Caco-2 (cell line): Measurements from ENCODE around the gene TSPAN32. TPM values are rescaled to one million over a fixed set of nuclear protein-coding genes. Genes with fewer than 3 reads are reported as not detected.

Experiments used
- BruUV-seq: library from RNA; stranded (reverse); fragments of 400-500 nt; replicated peaks from 2 replicates; lab custom pipeline; 2021; lab: Mats Ljungman, UMichigan
- CTCF ChIA-PET: fragments of 300-600 bp; sonication (Branson Sonifier 250); formaldehyde crosslinking; loops from one replicate; lab custom pipeline; 2022; ENCODE audit warnings: antibody characterized with exemption; lab: Charles Lee
- POLR2A ChIA-PET: fragments of 300-600 bp; sonication (Branson Sonifier 250); formaldehyde crosslinking; loops from one replicate; lab custom pipeline; 2022; ENCODE audit warnings: antibody characterized with exemption; lab: Charles Lee
- DNase-seq, 2 experiments: peaks; one replicate each; pipeline versions ENCODE4 v3.0.0 to v3.0.0-alpha.2; 2020 to 2022
- H3K27me3 ChIP-seq: replicated peaks from 2 replicates; pipeline ENCODE4 v1.6.0; 2011; ENCODE audit warnings: low read length; ENCODE audit not compliant: control insufficient read depth, insufficient read depth
- H3K36me3 ChIP-seq: 2 replicates; pipeline ENCODE4 v1.5.1; 2011; ENCODE audit warnings: low read length; ENCODE audit not compliant: control insufficient read depth, insufficient read depth
- H3K4me1 ChIP-seq: fragments of 250-450 bp; sonication (Bioruptor Pico); 2 replicates; pipeline ENCODE4 v1.5.1; 2020; ENCODE audit warnings: mild to moderate bottlenecking
- H3K4me3 ChIP-seq: 2 replicates; pipeline ENCODE4 v1.5.1; 2011; ENCODE audit warnings: low read depth, mild to moderate bottlenecking, control low read depth, low read length
- H3K9me3 ChIP-seq: fragments of 250-450 bp; sonication (Bioruptor Pico); 2 replicates; pipeline ENCODE4 v1.5.1; 2020; ENCODE audit warnings: mild to moderate bottlenecking, moderate library complexity
- H3K27ac Mint-ChIP-seq: one replicate; pipeline ENCODE4 v1.8.0; 2022; ENCODE audit warnings: mixed read lengths; ENCODE audit not compliant: unreplicated experiment
- H3K27me3 Mint-ChIP-seq: one replicate; pipeline ENCODE4 v1.8.0; 2022; ENCODE audit warnings: mixed read lengths; ENCODE audit not compliant: insufficient read depth, unreplicated experiment
- H3K36me3 Mint-ChIP-seq: one replicate; pipeline ENCODE4 v1.8.0; 2022; ENCODE audit warnings: mild to moderate bottlenecking, mixed read lengths; ENCODE audit not compliant: insufficient read depth, unreplicated experiment
- H3K4me1 Mint-ChIP-seq: one replicate; pipeline ENCODE4 v1.8.0; 2022; ENCODE audit warnings: low read depth, mixed read lengths; ENCODE audit not compliant: unreplicated experiment
- H3K4me3 Mint-ChIP-seq: one replicate; pipeline ENCODE4 v1.8.0; 2022; ENCODE audit warnings: mild to moderate bottlenecking, moderate library complexity, mixed read lengths; ENCODE audit not compliant: unreplicated experiment
- H3K9me3 Mint-ChIP-seq: one replicate; pipeline ENCODE4 v1.8.0; 2022; ENCODE audit warnings: mixed read lengths; ENCODE audit not compliant: unreplicated experiment
- CTCF ChIP-seq, 2 experiments: fragments of 200-600 bp in 1 of 2; IDR thresholded peaks; 1 replicate in 1 of 2; 2 replicates in 1 of 2; pipeline versions ENCODE4 v1.5.1 to v1.8.0; 2011 to 2022; ENCODE audit warnings: antibody characterized with exemption in 1 of 2, control low read depth in 1 of 2, inconsistent platforms in 1 of 2, low read depth in 1 of 2, low read length in 1 of 2, mild to moderate bottlenecking in 1 of 2, moderate library complexity in 1 of 2; ENCODE audit not compliant: insufficient read depth in 1 of 2, severe bottlenecking in 1 of 2, unreplicated experiment in 1 of 2
- intact Hi-C: fragments of 100-400 bp; cut with micrococcal nuclease; formaldehyde crosslinking; loops from one replicate; pipeline ENCODE4 v1.10.0; 2022; ENCODE audit not compliant: unreplicated experiment
- total RNA-seq: library from RNA; stranded (reverse); gene quantifications from 2 replicates; pipeline ENCODE4 v1.2.3, GENCODE V29; 2022

Gene TSPAN32
- total RNA-seq, 1 experiment from 2014 or later: 1.2 TPM

GRCh38 chr11:2307501-2308331, 5.9 kb downstream of the TSPAN32 start:
- Histone ChIP-seq H3K9me3 (no peaks in the 10 kb centered on the region), H3K36me3 (no peaks in the 10 kb centered on the region), H3K27me3 (no peaks in the 10 kb centered on the region), H3K4me1 (peaks cover 31% of the 10 kb centered on the region), H3K4me3 (no peak overlapping the region)
- no peaks in the 10 kb centered on the region for H3K27me3 Mint-ChIP-seq
- H3K36me3 Mint-ChIP-seq: no peaks in the 10 kb centered on the region
- H3K27ac Mint-ChIP-seq: no peak overlapping the region
- no peak overlapping the region for H3K4me3 Mint-ChIP-seq
- ChIA-PET POLR2A (no interaction called here), CTCF (interaction anchor here (9.8 kb wide), 1 partner anchor 113 kb away, joined by 128 read pairs; no protein-coding TSS in a partner anchor)
- BruUV-seq: no TSS peak
- H3K9me3 Mint-ChIP-seq: no peaks in the 10 kb centered on the region
- intact Hi-C loops: loop anchor here (5.0 kb wide), 1 partner anchor 225 kb away; no protein-coding TSS in a partner anchor
- TF ChIP-seq CTCF (IDR thresholded peaks at IDR 0.05; ENCODE audit: insufficient read depth in 1 of 2, low read depth in 1 of 2, low read length in 1 of 2, severe bottlenecking in 1 of 2, unreplicated experiment in 1 of 2): no peak
- DNase-seq: no peak
- H3K4me1 Mint-ChIP-seq: no peaks in the 10 kb centered on the region

- Histone ChIP-seq H3K4me3 (no peak overlapping the region), H3K4me1 (peaks cover 21% of the 10 kb centered on the region), H3K27me3 (no peaks in the 10 kb centered on the region), H3K36me3 (no peaks in the 10 kb centered on the region), H3K9me3 (no peaks in the 10 kb centered on the region)
- H3K27ac Mint-ChIP-seq: no peak overlapping the region
- intact Hi-C loops: loop anchor here (5.0 kb wide), 1 partner anchor 224 kb away; no protein-coding TSS in a partner anchor
- no peaks in the 10 kb centered on the region for H3K36me3 Mint-ChIP-seq
- ChIA-PET POLR2A (interaction anchor here (0.6 kb wide), 1 partner anchor 72 kb away, joined by 3 read pairs; no protein-coding TSS in a partner anchor), CTCF (interaction anchor here (0.6 to 9.8 kb wide), 3 partner anchors 106 to 121 kb away, joined by 3 to 128 read pairs (median 3); no protein-coding TSS in a partner anchor)
- no peaks in the 10 kb centered on the region for H3K27me3 Mint-ChIP-seq
- no peak for DNase-seq
- no peak overlapping the region for H3K4me3 Mint-ChIP-seq
- BruUV-seq: no TSS peak
- no peaks in the 10 kb centered on the region for H3K4me1 Mint-ChIP-seq
- H3K9me3 Mint-ChIP-seq: no peaks in the 10 kb centered on the region
- no peak for TF ChIP-seq CTCF (IDR thresholded peaks at IDR 0.05; ENCODE audit: insufficient read depth in 1 of 2, low read depth in 1 of 2, low read length in 1 of 2, severe bottlenecking in 1 of 2, unreplicated experiment in 1 of 2)
These were observed 6.9 kb downstream of the TSPAN32 start for GRCh38 chr11:2308713-2309112.

- H3K9me3 ChIP-seq: no peaks in the 10 kb centered on the region
- Mint-ChIP-seq H3K4me3 (no peak overlapping the region), H3K27me3 (no peaks in the 10 kb centered on the region), H3K36me3 (no peaks in the 10 kb centered on the region), H3K4me1 (no peaks in the 10 kb centered on the region), H3K9me3 (no peaks in the 10 kb centered on the region), H3K27ac (no peak overlapping the region)
- no peak for TF ChIP-seq CTCF (IDR thresholded peaks at IDR 0.05; ENCODE audit: insufficient read depth in 1 of 2, low read depth in 1 of 2, low read length in 1 of 2, severe bottlenecking in 1 of 2, unreplicated experiment in 1 of 2)
- BruUV-seq: no TSS peak
- no peaks in the 10 kb centered on the region for H3K27me3 ChIP-seq
- ChIA-PET CTCF (interaction anchor here (0.6 to 9.8 kb wide), 3 partner anchors 106 to 121 kb away, joined by 3 to 128 read pairs (median 3); no protein-coding TSS in a partner anchor), POLR2A (interaction anchor here (0.6 to 0.7 kb wide), 2 partner anchors 69 to 72 kb away, joined by 3 to 5 read pairs; no protein-coding TSS in a partner anchor)
- intact Hi-C loops: loop anchor here (5.0 kb wide), 1 partner anchor 223 kb away; no protein-coding TSS in a partner anchor
- H3K36me3 ChIP-seq: no peaks in the 10 kb centered on the region
- H3K4me3 ChIP-seq: no peak overlapping the region
- peaks cover 13% of the 10 kb centered on the region for H3K4me1 ChIP-seq
- DNase-seq: no peak
These were observed 7.6 kb downstream of the TSPAN32 start for GRCh38 chr11:2309251-2310072.
